Measurements from ENCODE around the gene POLR1E. TPM values are rescaled to one million over a fixed set of nuclear protein-coding genes. Genes with fewer than 3 reads are reported as not detected.

The POLR1E gene
- polyA plus RNA-seq, 1 donor (not counting 4 experiments of a cell fraction or from before 2014, with no cell fraction given) = 44.4 TPM

GRCh38 chr9:37495571-37495970 is 9.8 kb downstream of the POLR1E start:
- Histone ChIP-seq H3K79me2 (ENCODE audit: control insufficient read depth, insufficient read depth, low read length) (peaks cover 3% of the 10 kb centered on the region), H2AFZ (ENCODE audit: control insufficient read depth, low read length) (no peak overlapping the region), H3K9ac (ENCODE audit: control insufficient read depth, extremely low read depth, insufficient read depth, low read length) (no peak overlapping the region), H3K27ac (ENCODE audit: control insufficient read depth, insufficient read depth, low read length) (no peak overlapping the region), H3K27me3 (ENCODE audit: control insufficient read depth, extremely low read depth, insufficient read depth, low read length) (no peaks in the 10 kb centered on the region), H3K9me1 (ENCODE audit: control insufficient read depth, extremely low read depth, insufficient read depth, low read length) (no peaks in the 10 kb centered on the region), H4K20me1 (ENCODE audit: control insufficient read depth, extremely low read depth, insufficient read depth, low read length) (peaks cover 2% of the 10 kb centered on the region), H3K4me3 (ENCODE audit: control insufficient read depth in 2 of 3, extremely low read depth in 1 of 3, insufficient read depth in 2 of 3, low read depth in 1 of 3, low read length in 3 of 3) (no peak overlapping the region), H3K4me1 (ENCODE audit: control insufficient read depth, extremely low read depth, insufficient read depth, low read length) (no peaks in the 10 kb centered on the region), H3K4me2 (ENCODE audit: control insufficient read depth, extremely low read depth, insufficient read depth, low read depth, low read length) (no peak overlapping the region), H3K9me3 (ENCODE audit: control insufficient read depth, low read depth, low read length) (no peaks in the 10 kb centered on the region), H3K36me3 (ENCODE audit: control insufficient read depth in 2 of 2, extremely low read depth in 1 of 2, insufficient read depth in 2 of 2, low read length in 2 of 2) (peaks cover 28 to 53% of the 10 kb centered on the region in 2 experiments)
- no peak for FAIRE-seq
- no peak for DNase-seq (ENCODE audit: low read depth, low spot score)
- TF ChIP-seq EZH2 (IDR thresholded peaks at IDR 0.05; ENCODE audit: low read length) = no peak
- no peak for TF ChIP-seq CTCF (optimal IDR thresholded peaks at IDR 0.05 in 1 of 3, IDR thresholded peaks at IDR 0.05 in 1 of 3, conservative IDR thresholded peaks at IDR 0.05 in 1 of 3; ENCODE audit: extremely low read depth in 1 of 3, insufficient read depth in 2 of 3, low read length in 3 of 3)
- dilution Hi-C loops (cut with MboI; ENCODE audit: extremely low pct_ligation_motif_present, low sequenced_read_pairs) = loop anchor here (25.0 kb wide), 1 partner anchor 92 kb away; the partner anchor contains the start of genes FBXO10 and TOMM5

GRCh38 chr9:37496020-37496419 is 10.3 kb downstream of the POLR1E start:
- Histone ChIP-seq H2AFZ (ENCODE audit: control insufficient read depth, low read length) (no peak overlapping the region), H3K9ac (ENCODE audit: control insufficient read depth, extremely low read depth, insufficient read depth, low read length) (no peak overlapping the region), H3K27ac (ENCODE audit: control insufficient read depth, insufficient read depth, low read length) (no peak overlapping the region), H4K20me1 (ENCODE audit: control insufficient read depth, extremely low read depth, insufficient read depth, low read length) (peaks cover 2% of the 10 kb centered on the region), H3K4me3 (ENCODE audit: control insufficient read depth in 2 of 3, extremely low read depth in 1 of 3, insufficient read depth in 2 of 3, low read depth in 1 of 3, low read length in 3 of 3) (no peak overlapping the region), H3K4me1 (ENCODE audit: control insufficient read depth, extremely low read depth, insufficient read depth, low read length) (no peaks in the 10 kb centered on the region), H3K36me3 (ENCODE audit: control insufficient read depth in 2 of 2, extremely low read depth in 1 of 2, insufficient read depth in 2 of 2, low read length in 2 of 2) (peaks cover 32 to 57% of the 10 kb centered on the region in 2 experiments), H3K27me3 (ENCODE audit: control insufficient read depth, extremely low read depth, insufficient read depth, low read length) (no peaks in the 10 kb centered on the region), H3K4me2 (ENCODE audit: control insufficient read depth, extremely low read depth, insufficient read depth, low read depth, low read length) (no peak overlapping the region), H3K79me2 (ENCODE audit: control insufficient read depth, insufficient read depth, low read length) (peaks cover 3% of the 10 kb centered on the region), H3K9me3 (ENCODE audit: control insufficient read depth, low read depth, low read length) (no peaks in the 10 kb centered on the region), H3K9me1 (ENCODE audit: control insufficient read depth, extremely low read depth, insufficient read depth, low read length) (no peaks in the 10 kb centered on the region)
- DNase-seq (ENCODE audit: low read depth, low spot score) (no peak), FAIRE-seq (no peak)
- dilution Hi-C loops (cut with MboI; ENCODE audit: extremely low pct_ligation_motif_present, low sequenced_read_pairs) = loop anchor here (25.0 kb wide), 1 partner anchor 91 kb away; the partner anchor contains the start of genes FBXO10 and TOMM5
- TF ChIP-seq CTCF (optimal IDR thresholded peaks at IDR 0.05 in 1 of 3, IDR thresholded peaks at IDR 0.05 in 1 of 3, conservative IDR thresholded peaks at IDR 0.05 in 1 of 3; ENCODE audit: extremely low read depth in 1 of 3, insufficient read depth in 2 of 3, low read length in 3 of 3) = no peak
- no peak for TF ChIP-seq EZH2 (IDR thresholded peaks at IDR 0.05; ENCODE audit: low read length)

All from keratinocyte (primary cell).